Stimulated activated CD4-positive, alpha-beta T cell treated with anti-CD3 and anti-CD28 coated beads, TNF-alpha, amount 100 ng/mL, for 24 hours (primary cell): Measurements from ENCODE around the gene FADS3.
A peak's percentile ranks its signal among the peaks of the same experiment; 100 is the strongest.
"Not testable (repeated sequence)": the region's sequence is repeated elsewhere in the genome, so short reads cannot be mapped to it uniquely, and the experiment has no call there.

Source experiments
- DNase-seq, 3 experiments: peaks; one replicate each; pipeline ENCODE4 v3.0.0-alpha.2; 2020; ENCODE audit warnings: low read depth in 3 of 3

Gene FADS3

DNA sequence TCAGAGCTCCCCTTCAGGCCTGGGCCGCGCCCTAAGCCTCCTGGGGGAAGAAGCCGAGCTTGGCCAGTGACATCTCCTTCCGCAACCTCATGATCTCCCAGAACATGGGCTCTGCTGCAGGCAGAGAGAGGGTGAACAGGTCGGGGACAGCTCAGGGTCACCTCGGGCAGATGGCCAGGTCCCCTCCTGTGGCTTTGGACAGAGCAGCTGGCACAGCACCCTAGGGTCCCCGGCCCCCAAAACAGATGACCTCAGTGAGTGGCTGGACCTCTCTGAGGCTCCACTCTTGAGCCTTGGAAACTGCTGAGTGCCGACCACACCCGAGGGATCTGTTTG lies 6.9 kb upstream of the FADS3 start:
- no peak for DNase-seq

DNA sequence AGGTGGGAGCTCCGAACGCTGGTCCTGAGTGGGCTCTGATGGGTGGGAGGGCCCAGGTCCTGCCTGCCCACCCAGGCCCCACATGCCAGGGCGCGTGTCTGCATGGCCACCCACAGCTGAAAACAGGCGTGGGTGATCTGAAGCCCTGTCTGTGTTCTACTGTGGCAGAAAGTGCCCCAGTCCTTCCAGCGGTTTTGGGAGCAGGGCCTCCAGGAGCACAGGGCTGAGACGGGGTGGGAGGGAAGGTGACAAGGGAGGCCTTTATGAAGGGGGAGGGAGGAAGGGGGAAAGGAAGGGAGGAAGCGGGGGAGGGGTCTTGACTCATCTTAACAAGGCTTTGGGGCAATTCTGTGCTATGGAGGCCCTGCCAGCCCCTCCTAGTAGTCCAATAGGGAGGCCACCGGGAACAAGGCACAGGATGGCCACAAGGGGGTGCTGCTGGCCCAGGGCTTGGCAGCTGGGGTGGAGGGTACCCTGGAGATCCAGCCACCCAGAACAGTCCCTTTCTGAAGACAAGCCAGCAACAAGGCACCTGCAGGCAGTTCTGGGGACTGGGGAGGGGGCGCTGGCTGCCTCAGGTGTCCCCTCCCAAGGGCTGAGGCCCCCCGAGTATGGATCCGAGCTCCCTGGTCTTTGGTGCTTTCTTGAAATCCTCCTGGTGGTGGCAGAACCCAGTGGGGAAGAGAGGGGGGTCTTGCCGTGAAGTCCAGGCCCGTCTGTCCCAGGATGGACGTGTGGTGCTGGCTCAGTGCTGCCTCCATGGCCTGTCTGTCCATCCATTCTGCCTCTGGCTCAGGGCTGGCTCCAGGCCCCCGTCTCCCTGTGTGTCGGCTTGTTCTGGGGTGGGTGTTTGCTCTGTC lies 6.3 kb upstream of the FADS3 start:
- DNase-seq = peak; percentile 60 to 75 (median 61)

DNA sequence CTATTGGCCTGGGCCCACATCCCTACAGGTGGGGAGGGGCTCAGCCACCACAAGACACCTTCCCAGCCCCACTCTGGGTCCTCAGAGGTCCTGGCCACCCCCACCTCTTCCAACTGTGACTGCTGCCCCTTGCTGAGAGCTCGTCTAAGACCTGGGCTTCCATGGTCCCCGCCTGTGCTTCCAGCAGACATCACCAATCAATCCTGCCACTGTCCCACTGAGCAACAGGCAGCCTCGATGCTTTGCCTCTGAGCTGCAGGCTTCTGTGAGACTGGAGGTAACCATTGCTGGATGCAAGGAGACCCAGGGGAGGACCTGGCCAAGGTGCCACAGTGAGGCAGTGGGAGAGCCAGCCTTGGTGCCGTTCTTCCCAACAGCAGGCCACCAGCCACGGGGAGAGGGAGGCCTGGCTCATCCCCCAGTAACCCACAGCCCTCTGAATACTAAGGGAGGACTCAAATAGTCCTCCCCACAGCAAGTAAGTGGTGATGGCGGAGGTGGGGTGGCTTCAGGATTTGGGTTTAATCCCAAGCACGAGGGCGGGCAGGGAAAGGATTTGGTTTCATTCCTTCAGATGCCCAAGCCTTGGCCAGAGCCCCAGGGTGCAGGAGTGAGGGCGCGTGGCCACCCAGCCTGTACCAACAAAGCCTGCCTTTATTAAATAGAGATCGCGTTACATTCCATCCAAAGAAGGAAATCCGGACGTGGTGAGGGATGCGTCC lies 5.5 kb upstream of the FADS3 start:
- no peak for DNase-seq

DNA sequence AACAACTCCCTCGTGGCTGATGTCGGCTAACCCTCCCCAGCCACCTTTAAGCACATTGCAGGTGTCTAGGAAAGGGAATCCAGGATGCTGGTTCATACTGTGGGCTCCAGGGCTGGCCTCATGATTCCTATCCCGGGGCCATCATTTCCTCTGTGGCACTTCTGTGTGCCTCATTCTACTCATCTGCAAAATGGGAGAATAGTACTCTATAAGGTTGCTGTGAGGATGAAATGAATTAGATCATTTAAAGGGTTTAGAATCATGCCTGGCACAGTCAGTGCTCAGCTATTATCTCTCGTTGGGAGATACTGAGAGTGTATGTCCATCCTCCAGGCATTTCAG lies 4.3 kb upstream of the FADS3 start:
- no peak for DNase-seq

DNA sequence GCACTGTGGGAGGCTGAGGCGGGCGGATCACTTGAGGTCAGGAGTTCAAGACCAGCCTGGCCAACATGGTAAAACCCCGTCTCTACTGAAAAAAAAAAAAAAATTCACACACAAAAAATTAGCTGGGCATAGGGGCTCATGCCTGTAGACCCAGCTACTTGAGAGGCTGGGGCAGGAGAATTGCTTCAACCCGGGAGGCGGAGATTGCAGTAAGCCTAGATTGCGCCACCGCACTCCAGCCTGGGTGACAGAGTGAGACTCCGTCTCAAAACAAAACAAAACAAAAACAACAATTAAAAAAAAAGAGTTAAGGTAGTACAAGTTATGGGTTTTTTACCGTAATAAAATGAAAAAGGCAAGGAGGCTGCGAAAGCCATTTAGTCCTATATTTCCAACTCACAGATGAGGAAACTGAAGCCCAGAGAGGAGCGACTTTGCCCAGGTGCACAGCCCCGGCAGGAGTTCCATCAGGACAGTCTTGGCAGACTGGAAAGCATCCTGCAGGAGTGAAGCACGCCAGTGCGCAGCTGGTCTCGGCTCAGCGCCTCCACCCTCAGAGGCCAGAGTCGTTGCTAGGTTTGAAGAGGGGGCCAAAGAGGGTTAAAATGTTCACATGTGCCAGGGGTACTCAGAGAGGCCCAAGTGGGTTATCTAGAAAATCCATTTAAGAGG lies 3.8 kb upstream of the FADS3 start:
- DNase-seq = no peak

DNA sequence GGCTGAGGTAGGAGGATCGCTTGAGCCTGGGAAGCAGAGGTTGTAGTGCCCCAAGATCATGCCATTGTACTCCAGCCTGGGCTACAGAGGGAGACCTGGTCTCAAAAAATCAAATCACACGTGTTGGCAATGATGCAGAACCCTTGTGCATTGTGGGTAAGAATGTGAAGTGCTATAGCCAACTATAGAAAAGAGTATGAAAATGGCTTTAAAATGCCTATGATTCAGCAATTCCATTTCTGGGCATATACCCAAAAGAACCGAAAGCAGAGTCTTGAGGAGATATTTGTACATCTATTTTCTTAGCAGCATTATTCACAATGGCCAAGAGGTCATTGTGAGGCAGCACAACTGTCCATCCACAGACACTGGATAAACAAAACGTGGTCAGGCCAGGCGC lies 2.6 kb upstream of the FADS3 start:
- no peak for DNase-seq

DNA sequence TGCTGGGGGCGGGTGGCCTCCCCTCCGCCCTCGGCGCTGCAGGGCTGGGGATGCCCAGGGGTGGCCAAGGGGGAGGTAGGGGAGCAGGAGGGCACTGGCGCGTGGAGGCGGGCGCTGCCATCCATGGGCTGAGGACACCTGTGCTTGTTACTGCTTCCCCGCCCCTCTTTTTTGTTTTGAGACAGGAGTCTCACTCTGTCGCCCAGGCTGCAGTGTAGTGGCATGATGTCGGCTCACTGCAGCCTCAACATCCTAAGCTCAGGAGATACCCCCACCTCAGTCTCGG lies 683 bp upstream of the FADS3 start:
- no peak for DNase-seq

DNA sequence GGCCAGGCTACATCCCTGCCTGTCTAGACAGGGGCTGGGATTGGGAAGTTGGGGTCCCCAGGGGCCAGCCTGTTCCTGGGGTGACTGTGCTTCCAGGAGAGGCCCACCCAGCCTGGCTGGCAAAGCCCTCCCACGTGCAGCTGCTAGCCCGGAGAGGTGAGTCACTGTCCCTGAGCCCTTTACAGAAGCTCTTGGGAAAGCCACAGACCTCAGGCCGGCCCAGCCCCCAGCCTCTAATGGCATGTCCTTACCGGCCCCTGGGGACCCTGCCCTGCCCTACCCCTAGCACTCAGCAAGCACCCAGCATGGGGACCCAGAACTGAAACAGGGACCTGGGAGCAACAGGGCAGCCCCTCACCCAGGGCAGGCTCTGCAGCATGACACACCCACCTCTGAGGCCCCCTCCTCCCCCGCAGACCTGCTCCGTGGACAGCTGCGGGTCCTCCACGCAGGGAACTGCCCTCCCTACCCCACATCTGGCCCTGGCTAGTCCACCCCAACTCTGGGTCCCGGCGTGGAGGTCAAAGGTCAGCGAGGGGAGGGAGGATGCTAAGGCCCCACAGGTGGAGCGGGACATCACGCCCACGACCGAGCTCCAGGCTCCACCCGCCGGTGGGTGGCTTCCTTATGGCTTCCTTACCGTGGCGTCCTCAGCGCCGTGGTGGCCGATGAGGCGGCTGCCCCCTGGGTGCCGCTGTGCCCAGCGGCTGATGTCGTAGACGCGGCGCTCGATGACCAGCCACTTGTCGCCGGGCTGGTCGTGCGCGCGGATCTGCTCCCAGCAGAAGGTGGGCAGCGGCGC lies 615 bp downstream of the FADS3 start:
- peak in 1 of 3 experiments; percentile 25 for DNase-seq

DNA sequence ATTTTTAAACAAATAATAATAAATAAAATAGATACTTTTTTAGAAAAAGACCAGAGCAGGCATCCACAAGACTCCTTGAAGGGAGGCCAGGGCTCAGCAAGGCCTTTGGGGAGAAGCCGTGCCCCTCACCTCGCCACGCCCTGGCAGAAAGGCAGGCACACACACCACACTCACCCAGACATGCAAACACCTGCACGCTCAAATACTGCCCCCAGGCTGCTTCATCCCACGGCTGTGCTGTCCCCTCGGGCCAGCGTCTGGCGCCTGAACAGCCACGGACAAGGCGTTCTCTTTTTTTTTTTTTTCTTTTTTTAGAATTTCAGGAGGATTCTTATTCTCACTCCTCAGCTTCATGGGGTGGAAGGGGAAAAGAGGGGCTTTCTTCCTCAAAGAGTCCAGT lies 1.5 kb downstream of the FADS3 start:
- no peak for DNase-seq

DNA sequence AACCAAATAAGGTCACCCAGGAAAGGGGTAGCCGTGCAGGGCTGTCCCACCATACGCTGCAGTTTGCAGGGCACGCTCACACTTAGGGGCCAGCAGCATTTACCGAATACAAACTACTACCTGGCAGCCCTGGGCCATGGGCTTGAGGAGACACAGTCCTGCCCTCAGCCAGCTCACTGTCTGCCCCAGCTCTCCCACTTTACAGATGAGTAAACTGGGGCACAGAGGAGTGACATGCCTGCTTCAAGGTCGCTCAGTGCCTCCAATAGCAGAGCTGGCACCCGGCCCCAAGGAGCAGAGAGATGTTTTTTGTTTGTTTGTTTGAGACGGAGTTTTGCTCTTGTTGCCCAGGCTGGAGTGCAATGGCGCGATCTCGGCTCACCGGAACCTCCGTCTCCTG lies 2.8 kb downstream of the FADS3 start:
- no peak for DNase-seq

DNA sequence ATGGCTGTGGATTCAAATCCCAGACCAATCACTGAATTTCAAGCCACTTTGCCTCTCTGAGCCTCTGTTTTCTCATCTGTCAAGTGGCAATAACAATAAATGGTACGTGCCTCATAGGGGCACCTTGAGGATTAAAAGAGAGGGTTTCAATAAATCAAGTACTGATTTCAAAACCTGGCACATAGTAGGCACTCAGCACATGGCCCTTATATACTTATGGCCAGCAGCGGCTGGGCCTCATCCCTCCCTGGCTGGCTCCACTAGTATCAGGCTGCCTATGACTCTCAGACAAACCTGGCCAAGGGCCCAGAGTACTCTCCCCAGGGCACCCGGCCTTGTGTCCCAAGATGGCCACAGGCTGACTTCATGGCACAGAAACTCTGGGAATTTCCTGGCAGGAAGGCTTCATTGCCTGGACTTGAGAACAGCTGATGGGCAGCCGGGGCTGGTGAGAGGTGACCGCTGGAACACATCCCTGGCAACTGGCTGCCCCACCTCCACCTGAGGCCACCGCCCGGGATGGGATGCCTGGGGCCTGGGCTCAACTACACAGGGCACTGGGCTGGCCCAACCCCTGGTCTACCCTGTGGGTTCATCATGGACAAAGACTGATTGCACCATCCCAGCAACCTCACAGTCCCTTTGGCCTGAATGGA lies 3.4 kb downstream of the FADS3 start:
- no peak for DNase-seq

DNA sequence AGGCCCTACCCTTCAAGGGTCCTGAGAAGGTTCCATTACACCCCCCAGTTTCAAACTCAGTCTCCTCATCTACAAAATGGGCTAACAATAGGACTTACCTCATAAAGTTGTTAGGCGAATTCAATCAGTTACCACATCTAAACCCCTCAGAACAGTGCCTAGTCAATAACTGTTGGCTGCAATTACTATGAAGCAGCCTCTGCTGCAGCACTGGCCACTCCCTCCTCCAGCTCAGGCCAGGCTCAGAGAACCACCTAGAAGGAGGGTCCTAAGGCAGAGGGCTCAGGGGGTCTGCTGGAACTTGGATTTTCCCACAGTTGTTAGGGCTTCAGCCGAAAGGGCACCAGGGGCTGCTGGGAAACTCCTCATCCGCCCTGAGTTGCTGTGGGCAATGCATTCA lies 4.7 kb downstream of the FADS3 start:
- DNase-seq = no peak

DNA sequence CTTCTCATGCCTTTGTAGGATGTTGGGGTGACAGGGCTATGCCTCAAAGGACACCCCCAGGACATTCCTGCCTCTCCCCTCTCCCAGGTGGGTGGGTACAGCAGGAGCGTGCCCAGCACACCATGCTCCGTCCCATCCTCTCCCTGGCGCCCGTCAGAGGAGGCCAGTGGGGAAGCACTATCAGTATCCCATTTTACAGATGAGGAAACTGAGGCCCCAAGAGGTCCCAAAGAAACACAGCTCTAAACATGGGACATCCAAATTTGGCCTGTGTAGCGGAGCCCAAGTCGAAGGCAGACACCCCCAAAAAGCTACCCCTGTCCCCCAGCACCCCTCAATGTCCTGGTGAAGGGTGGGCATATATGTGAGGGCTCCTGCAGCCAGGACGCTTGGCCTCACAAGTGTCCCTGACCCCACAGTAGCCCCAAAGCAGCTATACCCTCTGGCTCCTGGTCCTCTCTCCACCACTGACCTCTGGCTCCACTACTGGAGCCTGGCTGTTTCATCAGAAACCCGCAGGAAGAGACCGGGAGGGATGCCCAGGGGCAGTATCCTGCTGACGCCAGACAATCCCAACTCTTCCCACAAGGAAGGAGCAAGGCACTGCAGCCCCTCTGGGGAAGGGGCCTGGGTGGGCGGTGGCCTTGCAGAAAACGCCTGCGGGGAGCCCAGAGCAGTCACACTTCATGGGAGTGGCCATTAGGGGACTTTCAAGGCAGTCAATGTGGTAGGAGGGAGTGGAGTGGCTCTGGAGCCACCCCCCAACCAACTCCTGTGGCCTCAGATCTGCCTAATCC lies 5.4 kb downstream of the FADS3 start:
- no peak for DNase-seq

DNA sequence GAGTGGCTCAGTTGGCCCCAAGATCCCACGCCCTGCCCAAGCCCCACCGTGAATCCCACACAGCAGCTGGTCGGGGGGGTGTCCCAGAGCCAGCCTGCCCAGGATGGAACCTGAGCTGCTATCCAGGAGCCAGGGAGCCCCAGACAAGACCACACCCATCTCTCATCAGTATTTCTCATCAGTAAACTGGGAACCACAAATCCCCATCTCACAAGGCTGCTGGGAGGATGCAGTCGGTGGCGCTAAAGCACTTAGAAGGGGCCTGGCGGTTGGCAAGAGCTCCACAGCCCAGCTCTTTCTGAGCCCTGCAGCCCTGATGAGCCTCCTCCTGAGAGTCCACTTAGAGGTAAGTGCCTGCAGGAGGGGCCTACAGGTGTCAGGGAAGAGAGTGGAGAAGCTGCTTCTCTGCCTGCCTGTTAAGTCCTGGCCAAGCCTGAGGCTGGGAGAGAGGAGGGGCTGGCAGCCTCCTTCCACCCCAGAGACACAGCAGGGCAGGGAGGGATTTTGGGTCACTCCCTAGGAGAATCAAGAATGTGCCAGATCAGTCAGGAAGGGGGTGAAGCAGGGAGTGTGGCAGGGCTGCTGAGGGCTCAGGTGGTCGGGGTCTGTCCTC lies 6.1 kb downstream of the FADS3 start:
- no peak for DNase-seq

DNA sequence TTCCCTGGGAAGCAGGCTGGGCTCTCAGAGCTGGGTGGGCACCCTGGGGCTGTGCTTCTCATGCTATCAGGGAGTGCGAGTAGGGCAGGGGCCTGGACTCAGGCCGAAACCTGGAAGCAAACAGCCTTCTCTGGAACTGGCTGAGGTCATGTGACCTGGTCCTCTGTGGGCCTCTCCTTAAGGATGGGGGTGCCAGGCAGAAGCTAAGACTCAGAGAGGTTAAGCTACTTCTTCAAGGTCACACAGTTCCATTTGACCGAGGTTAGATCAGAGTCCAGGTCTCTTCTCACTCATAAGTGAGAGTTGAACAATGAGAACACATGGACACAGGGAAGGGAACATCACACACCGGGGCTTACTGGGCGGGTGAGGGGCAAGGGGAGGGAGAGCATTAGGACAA lies 7.4 kb downstream of the FADS3 start:
- DNase-seq = no peak

DNA sequence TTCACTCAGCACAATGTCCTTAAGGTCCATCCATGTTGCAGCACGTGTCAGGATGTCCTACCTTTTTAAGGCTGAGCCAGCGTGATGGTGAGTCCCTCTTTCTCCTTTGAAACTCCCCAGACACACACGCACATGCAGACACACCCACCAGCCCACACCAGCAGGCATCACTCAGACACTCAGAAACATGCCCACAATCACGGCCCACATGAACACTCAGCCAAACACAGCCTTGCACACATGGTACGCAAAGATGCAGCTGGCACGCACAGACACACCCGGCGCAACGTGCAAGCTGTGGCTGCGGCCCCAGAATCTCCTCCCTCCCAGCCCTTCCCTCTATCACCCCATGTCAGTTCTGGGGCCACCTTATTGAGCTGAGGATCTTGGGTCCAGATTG lies 8.0 kb downstream of the FADS3 start:
- no peak for DNase-seq

DNA sequence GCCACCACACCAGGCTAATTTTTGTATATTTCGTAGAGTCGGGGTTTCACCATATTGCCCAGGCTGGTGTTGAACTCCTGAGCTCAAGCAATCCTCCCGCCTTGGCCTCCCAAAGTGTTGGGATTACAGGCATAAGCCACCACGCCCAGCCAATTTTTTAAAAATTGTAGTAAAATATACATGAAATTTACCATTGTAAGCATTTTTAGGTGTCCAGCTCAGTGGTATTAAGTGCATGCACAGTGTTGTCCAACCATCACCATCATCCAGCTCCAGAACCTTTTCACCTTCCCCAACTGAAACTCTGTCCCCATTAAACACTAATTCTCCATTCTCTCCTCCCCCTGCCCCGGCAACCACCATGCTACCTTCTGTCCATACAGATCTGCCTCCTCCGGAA lies 8.5 kb downstream of the FADS3 start:
- DNase-seq = no peak

DNA sequence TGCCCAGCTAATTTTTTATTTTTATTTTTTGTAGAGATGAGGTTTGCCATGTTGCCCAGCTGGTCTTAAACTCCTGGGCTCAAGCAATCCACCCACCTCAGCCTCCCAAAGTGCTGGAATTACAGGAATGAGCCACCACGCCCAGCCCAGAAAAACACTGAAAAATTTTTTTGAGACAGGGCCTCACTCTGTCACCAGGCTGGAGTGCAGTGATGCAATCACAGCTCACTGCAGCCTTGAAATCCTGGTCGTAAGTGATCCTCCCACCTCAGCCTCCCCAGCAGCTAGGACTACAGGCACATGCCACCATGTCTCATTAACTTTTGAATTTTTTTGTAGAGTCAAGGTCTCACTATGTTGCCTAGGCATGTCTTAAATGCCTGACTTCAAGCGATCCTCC lies 9.1 kb downstream of the FADS3 start:
- DNase-seq = not testable (repeated sequence)

DNA sequence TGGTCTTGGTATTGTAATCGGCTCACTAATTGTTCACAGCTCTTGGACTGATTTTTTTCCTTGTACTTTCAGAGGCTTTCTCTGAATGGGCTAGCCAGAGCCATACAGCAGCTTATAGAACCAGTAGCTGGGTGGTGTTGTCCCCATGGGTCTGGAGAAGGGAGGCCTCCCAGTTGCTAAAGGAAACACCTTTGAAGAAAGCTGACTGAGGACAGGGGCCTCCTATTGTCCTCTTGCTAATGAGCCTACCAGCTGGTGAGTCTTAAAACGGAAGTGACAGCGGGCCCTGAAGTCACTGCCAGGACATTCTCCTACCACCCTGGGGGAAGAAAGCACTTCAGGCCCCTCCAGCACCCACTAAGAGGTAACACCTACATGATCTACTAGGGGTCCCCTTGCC lies 9.9 kb downstream of the FADS3 start:
- no peak for DNase-seq

DNA sequence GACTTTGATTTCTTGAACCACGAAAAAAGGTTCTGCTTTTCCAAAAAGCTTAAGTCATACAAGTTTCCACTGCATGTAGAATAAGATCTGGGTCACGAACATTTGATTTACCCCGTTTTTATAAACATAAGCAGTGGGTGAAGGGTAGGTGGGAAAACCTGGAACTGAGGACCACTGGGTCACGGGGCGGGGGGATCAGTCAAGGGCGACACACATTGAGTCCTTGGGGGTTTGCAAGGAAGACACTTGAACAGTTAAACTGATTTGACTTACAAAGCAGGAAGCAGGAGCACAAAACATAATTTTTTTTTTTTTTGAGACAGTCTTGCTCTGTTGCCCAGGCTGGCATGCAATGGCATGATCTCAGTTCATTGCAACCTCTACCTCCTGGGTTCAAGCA lies 10.9 kb downstream of the FADS3 start:
- DNase-seq = no peak

DNA sequence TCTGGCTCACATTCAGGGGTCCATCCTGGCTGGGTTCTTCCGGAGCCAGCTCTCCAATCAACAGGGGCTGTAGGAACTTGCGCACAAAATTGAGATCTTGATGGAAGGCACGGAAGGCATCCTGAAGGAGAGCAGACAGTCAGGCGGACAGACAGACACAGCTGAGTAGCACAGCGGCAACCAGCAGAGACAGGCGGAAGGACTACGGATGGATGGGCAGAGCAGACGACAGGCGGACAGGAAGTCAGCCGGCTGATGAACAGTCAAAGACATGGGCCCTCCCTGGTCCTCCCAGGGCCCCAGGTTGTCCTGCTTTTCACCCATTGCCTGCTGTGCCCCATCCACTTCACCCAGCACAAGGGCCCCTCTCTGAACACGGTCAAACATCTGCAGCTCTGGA lies 11.3 kb downstream of the FADS3 start:
- no peak for DNase-seq
